ENCODE results near the gene ALG5. TPM values are rescaled to one million over a fixed set of nuclear protein-coding genes. Genes with fewer than 3 reads are reported as not detected.

Gene ALG5, protein sequence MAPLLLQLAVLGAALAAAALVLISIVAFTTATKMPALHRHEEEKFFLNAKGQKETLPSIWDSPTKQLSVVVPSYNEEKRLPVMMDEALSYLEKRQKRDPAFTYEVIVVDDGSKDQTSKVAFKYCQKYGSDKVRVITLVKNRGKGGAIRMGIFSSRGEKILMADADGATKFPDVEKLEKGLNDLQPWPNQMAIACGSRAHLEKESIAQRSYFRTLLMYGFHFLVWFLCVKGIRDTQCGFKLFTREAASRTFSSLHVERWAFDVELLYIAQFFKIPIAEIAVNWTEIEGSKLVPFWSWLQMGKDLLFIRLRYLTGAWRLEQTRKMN
- 29.2 and 34.6 TPM in 2 replicates for total RNA-seq
- long read RNA-seq, transcript ALG5-201 (10 exons, 1,154 nt): major isoform, 35 of 57 reads
- long read RNA-seq, partial matches to known transcripts: 3 of 57 reads
- long read RNA-seq, other reads (novel, unspliced or antisense): 19 of 57 reads

DNA sequence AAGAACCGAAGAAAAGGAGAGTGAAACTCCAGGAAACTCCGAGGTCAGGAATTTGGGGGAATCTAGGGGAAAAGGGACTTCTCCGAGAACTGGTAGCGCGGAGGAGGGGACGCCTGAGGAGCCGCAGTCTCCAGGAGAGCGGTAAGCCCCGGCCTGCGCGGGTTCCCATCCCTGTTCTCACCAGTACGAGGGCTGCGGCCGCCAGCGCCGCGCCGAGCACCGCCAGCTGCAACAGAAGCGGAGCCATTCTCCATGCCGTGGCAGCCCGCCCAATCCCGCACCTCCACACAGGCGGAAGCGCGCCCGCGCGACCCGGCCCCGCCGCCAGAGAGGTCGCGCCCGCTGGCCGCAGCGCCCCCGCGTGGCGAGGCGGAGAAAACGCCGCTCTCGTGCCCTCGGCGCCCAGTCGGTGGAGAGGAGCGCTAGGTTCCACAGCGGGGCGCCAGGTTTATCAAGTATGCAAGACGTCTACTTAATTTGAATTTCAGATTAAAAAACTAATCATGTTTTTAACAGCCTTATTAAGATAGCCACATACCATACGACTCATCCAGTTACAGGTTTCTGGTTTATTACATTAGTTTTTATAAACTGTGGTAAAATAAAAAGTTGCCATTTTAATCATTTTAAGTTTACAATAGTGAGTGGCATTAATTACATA, at the start of gene ALG5:
Gene ALG5 (minus strand): TSS at position 287 of the 661 bp plus-strand sequence. CDS start 40 bp downstream, at position 247.
- peak within 1 kb of the TSS; percentile 100 for H3K27ac Mint-ChIP-seq
- peaks cover 5% of the 10 kb centered on the region for H3K36me3 Mint-ChIP-seq (ENCODE audit: insufficient read depth)
- no peaks in the 10 kb centered on the region for H3K27me3 Mint-ChIP-seq
- no peaks in the 10 kb centered on the region for H3K9me3 Mint-ChIP-seq (ENCODE audit: low read depth)
- peak within 1 kb of the TSS; percentile 99 for H3K4me3 Mint-ChIP-seq (ENCODE audit: low read depth)
- peak; percentile 89 for DNase-seq (ENCODE audit: low spot score, unreplicated experiment)
- peaks cover 25% of the 10 kb centered on the region for H3K4me1 Mint-ChIP-seq (ENCODE audit: low read depth)
- TF ChIP-seq, protein P1, sequence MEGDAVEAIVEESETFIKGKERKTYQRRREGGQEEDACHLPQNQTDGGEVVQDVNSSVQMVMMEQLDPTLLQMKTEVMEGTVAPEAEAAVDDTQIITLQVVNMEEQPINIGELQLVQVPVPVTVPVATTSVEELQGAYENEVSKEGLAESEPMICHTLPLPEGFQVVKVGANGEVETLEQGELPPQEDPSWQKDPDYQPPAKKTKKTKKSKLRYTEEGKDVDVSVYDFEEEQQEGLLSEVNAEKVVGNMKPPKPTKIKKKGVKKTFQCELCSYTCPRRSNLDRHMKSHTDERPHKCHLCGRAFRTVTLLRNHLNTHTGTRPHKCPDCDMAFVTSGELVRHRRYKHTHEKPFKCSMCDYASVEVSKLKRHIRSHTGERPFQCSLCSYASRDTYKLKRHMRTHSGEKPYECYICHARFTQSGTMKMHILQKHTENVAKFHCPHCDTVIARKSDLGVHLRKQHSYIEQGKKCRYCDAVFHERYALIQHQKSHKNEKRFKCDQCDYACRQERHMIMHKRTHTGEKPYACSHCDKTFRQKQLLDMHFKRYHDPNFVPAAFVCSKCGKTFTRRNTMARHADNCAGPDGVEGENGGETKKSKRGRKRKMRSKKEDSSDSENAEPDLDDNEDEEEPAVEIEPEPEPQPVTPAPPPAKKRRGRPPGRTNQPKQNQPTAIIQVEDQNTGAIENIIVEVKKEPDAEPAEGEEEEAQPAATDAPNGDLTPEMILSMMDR (IDR thresholded peaks at IDR 0.05; ENCODE audit: unreplicated experiment): peak; percentile 97

DNA sequence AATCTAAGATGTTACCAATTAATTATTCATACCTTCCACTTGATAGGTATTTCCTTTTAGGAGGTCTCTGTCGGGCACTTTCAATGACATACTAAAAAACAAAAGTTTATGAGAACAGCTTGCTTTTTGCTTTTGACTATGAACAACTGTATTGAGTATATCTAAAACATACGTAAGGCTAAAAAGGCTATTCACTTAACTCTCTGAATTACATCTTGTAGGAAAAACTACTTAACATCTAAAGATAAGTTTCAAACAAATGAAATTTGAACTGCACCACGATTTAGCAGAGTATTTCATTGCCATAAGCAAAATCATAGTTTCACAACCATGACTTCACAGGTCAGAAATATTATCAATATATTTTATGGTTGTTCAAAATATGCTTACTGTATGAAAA, 48.7 kb upstream of the ALG5 start:
- no peak for DNase-seq (ENCODE audit: low spot score, unreplicated experiment)
- Mint-ChIP-seq H3K9me3 (ENCODE audit: low read depth) (no peaks in the 10 kb centered on the region), H3K4me1 (ENCODE audit: low read depth) (peaks cover 4% of the 10 kb centered on the region), H3K27me3 (no peaks in the 10 kb centered on the region), H3K36me3 (ENCODE audit: insufficient read depth) (peaks cover 13% of the 10 kb centered on the region), H3K27ac (no peak overlapping the region), H3K4me3 (ENCODE audit: low read depth) (no peak overlapping the region)
- TF ChIP-seq, protein P1 (IDR thresholded peaks at IDR 0.05; ENCODE audit: unreplicated experiment): no peak

DNA sequence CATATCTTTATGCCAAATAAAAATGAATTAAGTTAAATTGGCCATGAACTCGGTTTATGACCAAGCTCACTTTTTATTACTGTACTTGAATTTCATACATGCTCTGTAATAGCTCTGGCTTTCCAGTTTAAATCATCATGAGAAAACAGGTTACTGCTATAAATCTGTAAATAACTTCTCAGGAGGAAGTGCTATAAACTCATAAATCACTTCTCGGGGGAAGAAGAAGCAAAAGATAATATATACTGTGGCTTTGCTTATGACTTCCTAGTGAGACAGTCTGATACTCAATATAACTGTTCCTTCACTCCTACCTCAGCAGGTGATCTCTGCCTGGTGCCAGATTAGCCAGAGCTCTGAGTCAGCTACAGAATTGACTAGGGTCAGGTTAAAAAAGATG, 47.9 kb upstream of the ALG5 start:
- Mint-ChIP-seq H3K4me3 (ENCODE audit: low read depth) (no peak overlapping the region), H3K4me1 (ENCODE audit: low read depth) (no peaks in the 10 kb centered on the region), H3K27me3 (no peaks in the 10 kb centered on the region), H3K9me3 (ENCODE audit: low read depth) (no peaks in the 10 kb centered on the region), H3K36me3 (ENCODE audit: insufficient read depth) (peaks cover 14% of the 10 kb centered on the region), H3K27ac (no peak overlapping the region)
- TF ChIP-seq, protein P1 (IDR thresholded peaks at IDR 0.05; ENCODE audit: unreplicated experiment): no peak
- no peak for DNase-seq (ENCODE audit: low spot score, unreplicated experiment)

DNA sequence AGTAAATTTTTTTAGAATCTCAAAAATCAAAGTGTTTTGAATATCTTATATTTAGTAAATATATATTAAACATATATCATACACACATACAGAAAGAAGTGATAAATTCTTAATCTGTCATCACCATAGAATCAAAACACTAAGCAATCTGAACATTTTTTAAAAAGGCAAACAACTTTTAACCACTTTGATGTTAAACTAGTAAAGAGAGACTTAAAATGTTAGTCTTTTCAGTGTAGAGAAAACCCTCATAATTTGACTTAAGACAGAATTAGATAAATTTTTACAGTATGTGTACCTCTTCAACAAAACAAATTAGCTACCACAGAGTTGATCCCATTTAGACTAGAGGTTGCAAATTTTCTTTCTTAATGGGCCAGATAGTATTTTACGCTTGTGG, 46.9 kb upstream of the ALG5 start:
- no peaks in the 10 kb centered on the region for H3K27me3 Mint-ChIP-seq
- no peaks in the 10 kb centered on the region for H3K9me3 Mint-ChIP-seq (ENCODE audit: low read depth)
- peaks cover 17% of the 10 kb centered on the region for H3K36me3 Mint-ChIP-seq (ENCODE audit: insufficient read depth)
- no peak overlapping the region for H3K4me3 Mint-ChIP-seq (ENCODE audit: low read depth)
- H3K27ac Mint-ChIP-seq: no peak overlapping the region
- TF ChIP-seq, protein P1 (IDR thresholded peaks at IDR 0.05; ENCODE audit: unreplicated experiment): no peak
- no peak for DNase-seq (ENCODE audit: low spot score, unreplicated experiment)
- no peaks in the 10 kb centered on the region for H3K4me1 Mint-ChIP-seq (ENCODE audit: low read depth)

DNA sequence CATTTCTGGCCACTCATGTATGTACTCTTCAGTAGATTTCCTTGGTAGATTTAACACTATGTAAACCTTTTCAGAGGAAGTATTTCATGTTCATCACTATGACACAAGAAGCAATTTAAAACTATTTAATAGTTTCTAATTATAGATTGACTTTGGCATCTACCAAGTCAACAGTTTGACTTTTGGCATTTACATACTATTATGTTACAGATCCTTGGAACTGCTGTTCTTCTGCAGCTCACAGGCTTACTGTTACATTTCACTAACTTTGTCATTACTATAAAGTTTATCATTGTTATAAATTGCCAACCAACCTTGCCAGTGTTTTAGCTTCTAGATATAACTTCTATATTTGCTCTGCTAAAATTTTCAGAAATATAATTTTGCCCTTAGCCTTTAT, 41.6 kb upstream of the ALG5 start:
- no peak overlapping the region for H3K27ac Mint-ChIP-seq
- H3K4me3 Mint-ChIP-seq (ENCODE audit: low read depth): no peak overlapping the region
- H3K27me3 Mint-ChIP-seq: no peaks in the 10 kb centered on the region
- H3K36me3 Mint-ChIP-seq (ENCODE audit: insufficient read depth): peaks cover 26% of the 10 kb centered on the region
- no peaks in the 10 kb centered on the region for H3K9me3 Mint-ChIP-seq (ENCODE audit: low read depth)
- no peak for DNase-seq (ENCODE audit: low spot score, unreplicated experiment)
- TF ChIP-seq, protein P1 (IDR thresholded peaks at IDR 0.05; ENCODE audit: unreplicated experiment): no peak
- H3K4me1 Mint-ChIP-seq (ENCODE audit: low read depth): no peaks in the 10 kb centered on the region

All from progenitor cell of endocrine pancreas (in vitro differentiated cells).